Lower leg skin (tissue), 3 donors: ENCODE measurements around the gene ARRDC4.

Experiments
- POLR2A ChIP-seq, 2 donors: fragments of 450-650 bp; IDR thresholded peaks; one replicate each; pipeline ENCODE4 v1.6.1; 2016 to 2017; ENCODE audit warnings: antibody characterized with exemption in 2 of 2, mild to moderate bottlenecking in 1 of 2, moderate library complexity in 1 of 2
- TF ChIP-seq, protein P1 (sequence below), 3 donors: fragments of 450-650 bp; IDR thresholded peaks; one replicate each; pipeline ENCODE4 v1.5.1; 2016; ENCODE audit warnings: antibody characterized with exemption in 3 of 3, mild to moderate bottlenecking in 3 of 3, moderate library complexity in 2 of 3

- TF ChIP-seq, protein P1, sequence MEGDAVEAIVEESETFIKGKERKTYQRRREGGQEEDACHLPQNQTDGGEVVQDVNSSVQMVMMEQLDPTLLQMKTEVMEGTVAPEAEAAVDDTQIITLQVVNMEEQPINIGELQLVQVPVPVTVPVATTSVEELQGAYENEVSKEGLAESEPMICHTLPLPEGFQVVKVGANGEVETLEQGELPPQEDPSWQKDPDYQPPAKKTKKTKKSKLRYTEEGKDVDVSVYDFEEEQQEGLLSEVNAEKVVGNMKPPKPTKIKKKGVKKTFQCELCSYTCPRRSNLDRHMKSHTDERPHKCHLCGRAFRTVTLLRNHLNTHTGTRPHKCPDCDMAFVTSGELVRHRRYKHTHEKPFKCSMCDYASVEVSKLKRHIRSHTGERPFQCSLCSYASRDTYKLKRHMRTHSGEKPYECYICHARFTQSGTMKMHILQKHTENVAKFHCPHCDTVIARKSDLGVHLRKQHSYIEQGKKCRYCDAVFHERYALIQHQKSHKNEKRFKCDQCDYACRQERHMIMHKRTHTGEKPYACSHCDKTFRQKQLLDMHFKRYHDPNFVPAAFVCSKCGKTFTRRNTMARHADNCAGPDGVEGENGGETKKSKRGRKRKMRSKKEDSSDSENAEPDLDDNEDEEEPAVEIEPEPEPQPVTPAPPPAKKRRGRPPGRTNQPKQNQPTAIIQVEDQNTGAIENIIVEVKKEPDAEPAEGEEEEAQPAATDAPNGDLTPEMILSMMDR (IDR thresholded peaks at IDR 0.05) = no peak
- no peak for TF ChIP-seq POLR2A (IDR thresholded peaks at IDR 0.05)
These were observed 16.4 kb downstream of the ARRDC4 start for GRCh38 chr15:97976766-97977503.
